Pons (tissue), 1 donor: ENCODE data around the gene IKZF2.
A peak's percentile ranks its signal among the peaks of the same experiment; 100 is the strongest.
"Not testable (repeated sequence)": the region's sequence is repeated elsewhere in the genome, so short reads cannot be mapped to it uniquely, and the experiment has no call there.

Source experiments
- DNase-seq: peaks from one replicate; pipeline ENCODE4 v3.0.0-alpha.2; 2016; ENCODE audit warnings: low spot score

The IKZF2 gene

DNA sequence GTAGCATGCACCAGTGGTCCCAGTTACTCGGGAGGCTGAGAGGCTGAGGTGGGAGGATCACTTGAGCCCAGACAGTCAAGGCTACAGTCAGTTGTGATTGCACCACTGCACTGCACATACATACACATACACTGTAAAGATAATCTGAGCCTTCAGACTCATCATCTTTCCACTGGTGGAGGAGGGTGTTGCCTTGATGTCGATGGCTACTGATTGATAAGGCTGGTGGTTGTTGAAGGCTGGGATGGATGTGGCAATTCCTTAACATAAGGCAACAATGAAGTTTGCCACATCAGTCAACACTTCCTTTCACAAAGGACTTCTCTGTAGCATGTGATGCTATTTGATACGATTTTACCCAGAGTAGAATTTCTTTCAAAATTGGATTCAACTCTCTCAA, 118.8 kb downstream of the IKZF2 start:
- no peak for DNase-seq

GRCh38 chr2:213022987-213023386, 128.4 kb downstream of the IKZF2 start:
- no peak for DNase-seq

DNA sequence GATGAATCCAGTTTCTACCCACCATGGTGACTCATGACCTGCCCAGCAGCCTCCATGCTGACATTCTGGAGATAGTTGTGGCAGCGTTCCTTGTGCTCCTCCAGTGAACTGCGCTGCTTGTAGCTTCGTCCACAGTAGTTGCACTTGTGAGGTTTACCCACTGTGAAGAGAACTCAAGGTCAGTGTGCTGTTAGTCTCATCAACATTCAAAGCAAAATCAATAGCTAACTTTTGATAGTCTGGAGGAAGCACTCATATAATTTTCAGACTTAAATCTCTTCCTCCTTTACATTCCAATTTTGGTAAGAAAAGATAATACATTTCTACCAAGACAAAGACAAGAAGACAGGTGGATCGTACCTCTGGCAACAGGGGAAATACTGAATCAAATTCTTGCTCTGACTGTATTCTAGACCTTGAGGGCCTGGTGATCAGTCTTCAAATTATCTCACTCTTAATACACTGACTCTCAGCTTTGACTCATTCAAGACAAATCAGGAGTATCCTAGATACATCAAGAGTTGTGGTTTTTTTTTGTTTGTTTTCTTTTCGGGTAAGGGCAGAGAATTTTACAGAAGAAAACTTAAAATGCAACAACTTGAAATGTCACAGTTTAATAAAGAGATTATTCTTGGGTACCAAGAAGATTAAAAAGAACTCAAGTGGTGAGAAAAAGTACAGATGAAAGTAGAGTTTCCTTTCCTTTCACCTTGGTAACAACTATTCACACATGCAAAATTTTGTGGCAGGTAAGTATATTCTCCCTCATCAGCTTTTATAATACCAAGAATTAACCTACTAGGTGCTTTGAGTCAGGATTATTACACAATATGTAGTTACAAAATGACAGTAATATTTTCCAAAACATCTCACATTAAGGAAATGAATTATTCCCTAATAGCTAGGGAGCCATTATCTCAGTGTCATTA, 129.2 kb downstream of the IKZF2 start:
- no peak for DNase-seq

DNA sequence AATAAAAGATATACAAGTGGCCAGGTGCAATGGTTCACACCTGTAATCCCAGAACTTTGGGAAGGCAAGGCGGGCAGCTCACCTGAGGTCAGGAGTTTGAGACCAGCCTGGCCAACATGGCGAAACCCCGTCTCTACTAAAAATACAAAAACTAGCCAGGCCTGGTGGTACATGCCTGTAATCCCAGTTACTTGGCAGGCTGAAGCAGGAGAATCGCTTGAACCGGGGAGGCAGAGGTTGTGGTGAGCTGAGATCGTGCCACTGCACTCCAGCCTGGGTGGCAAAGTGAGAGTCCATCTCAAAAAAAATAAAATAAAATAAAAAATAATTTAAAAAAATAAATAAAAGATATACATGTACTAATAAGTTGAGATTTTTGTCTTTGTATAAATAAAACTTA, 130.5 kb downstream of the IKZF2 start:
- not testable (repeated sequence) for DNase-seq

- no peak for DNase-seq
Measured at GRCh38 chr2:213020268-213020667, 131.1 kb downstream of the IKZF2 start.

DNA sequence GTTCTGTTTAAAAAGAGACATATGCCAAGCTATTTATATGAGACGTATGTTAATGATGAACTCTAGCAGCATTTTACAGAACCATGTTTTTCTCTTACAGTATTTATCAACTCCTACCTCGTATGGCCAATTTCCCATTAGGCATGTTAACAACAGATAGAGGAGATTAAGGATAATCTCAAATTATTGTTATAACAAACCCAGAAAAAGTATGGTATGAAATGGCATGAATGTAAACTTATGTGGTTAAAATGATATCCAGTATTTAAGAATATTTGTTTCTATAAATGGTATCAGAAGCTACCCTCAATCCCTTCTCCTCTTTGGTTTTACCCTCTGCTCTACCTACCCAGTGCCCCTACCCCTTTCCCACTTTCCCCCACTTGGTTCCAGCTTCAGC, 132.0 kb downstream of the IKZF2 start:
- DNase-seq, result no peak

GRCh38 chr2:213018340-213018901, 133.0 kb downstream of the IKZF2 start:
- DNase-seq, result no peak

- no peak for DNase-seq
Measured at GRCh38 chr2:213017404-213017803, 134.0 kb downstream of the IKZF2 start.

GRCh38 chr2:213016984-213017351, 134.4 kb downstream of the IKZF2 start:
- no peak for DNase-seq

DNA sequence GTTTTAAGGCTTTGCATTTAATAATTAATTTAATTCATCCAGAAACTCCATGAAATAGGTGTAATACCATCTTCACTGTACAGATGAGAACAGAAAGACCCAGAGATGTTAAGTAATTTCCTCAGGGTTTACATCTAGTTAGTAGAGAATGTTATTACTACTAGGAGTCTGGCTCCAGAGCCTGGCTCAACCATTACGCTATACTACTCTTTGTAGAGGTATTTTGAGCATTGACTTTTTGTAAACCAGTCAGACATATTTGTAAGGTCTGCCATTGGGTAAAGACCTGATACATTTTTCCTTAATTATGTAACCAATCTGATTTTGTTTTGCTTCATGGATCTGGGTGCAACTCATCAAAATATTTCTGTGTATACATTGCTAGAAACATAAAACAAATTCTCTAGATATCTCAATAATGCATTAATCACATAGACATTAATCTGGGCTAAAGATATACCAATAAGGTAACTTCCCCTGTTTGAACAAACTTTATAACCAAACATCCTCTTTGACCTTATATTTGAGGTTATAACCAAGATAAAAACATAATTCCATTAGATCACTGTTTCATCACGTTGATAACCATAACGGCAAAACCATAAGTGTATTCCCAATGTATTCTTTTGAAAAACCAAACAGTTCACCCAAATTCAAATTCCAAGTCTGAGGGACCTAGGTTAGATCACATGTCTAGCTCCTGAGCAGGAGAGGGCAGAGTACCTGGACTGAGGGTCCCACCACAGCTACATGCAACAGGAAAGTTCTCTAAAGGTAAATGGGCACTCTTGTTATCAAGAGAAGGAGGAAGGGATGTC, 135.0 kb downstream of the IKZF2 start:
- DNase-seq, result no peak

DNA sequence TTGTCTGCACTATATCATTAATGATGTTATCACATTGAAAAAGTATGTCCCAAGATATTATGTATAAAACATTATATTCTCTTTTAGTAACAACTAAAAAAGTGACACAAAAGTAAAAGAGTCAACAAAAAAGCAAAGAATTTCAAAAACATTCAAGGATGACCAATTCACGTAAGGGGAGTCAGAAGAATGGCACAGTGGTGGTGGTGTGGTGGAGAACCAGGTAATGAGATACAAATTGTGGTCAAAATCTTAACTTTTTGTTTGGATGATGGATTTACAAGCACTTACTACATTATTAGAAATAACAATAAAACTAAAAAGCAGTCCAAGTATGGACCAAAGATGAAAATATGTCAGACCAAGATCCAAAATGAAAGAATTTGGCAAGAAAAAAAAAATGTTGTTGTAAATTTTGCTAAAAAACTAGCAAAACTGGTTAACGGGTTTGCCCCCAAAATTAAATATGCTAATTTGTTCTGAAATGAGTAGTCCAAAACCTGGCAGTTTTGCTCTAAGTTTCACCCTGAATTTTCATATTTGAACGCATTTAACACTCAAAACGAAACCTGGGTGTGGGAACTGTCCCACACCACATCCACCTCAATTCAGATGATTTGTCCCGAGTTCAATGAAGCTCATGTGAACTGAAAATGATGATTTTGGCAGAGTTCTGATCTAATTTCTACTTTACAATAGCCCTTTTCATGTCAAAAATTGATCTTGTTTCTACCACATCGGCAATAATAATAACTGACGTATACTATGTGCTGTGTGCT, 135.8 kb downstream of the IKZF2 start:
- no peak for DNase-seq

- no peak for DNase-seq
Measured at GRCh38 chr2:213013979-213014378, 137.4 kb downstream of the IKZF2 start.

DNA sequence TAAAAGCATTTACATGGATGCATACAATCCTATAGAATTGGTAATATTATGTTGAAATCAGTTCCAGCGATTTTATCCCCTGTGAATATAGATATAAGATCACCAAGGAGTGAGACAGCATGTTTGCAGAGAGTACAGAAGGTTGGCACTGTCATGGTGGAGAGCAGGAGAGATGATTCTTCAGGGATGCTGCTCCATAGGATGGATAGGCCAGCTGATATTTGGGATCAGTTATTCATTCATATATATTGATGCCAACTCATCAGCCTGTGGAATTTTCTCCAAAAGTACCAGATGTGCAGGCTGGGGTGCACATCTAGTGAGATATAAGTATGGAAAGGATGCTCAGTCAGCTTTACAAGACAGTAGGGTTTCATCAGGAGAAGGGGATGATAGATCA, 139.9 kb downstream of the IKZF2 start:
- DNase-seq, result no peak

GRCh38 chr2:213010106-213010779, 141.2 kb downstream of the IKZF2 start:
- no peak for DNase-seq

DNA sequence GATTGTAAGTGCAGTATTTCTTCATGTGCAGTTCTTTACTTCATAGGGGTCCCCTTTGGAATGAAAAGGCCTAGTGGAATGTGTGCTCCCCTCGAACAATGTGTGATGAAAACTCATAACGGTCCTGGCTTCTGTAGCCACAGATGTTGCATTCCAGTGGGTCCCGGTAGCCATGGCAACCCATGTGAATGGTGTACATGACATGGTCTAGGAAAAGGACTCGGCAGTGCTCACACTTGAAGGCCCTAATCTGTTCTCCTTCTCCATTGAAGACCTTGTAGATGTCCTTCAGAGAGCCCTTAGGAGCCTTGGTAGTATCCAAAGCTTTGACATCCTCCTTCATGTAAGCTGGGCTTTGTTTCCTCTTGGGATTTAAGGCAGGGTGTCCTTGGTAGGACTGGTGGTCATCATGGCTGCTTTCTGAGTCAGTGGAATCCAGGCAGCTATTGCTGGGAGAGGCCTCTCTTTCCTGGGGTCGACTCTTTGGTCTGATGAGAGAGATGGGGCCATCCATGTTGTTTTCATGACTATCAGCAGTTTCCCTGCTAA, 144.0 kb downstream of the IKZF2 start:
- no peak for DNase-seq

DNA sequence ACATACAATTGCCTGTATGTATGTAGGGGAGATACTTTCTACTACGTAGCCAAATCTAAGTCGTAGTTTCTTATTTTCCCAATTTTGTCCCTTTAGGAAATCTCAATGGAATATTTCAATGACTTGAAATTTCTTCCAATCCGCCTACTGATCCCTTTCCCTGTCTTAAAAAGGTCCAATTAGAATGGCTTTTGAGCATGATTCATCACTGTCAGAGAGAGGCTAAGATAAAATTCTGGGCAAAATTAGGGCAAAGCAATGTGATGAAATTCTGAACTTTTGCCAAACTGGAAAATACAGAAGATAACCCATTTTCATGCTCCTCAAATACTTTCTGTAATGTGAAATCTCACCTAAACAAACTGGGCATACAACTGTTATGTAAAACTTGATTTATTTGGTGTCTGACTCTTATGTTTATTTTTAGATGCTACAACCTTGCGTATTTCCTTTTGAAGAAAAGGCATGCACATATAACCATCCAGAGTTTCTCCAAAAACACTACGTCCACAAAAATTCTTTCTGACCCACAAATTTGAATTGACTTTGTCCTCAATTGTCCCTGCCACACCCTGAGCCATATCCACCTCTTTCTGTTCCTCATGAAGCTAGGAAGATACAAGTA, 147.1 kb downstream of the IKZF2 start:
- DNase-seq, result no peak

DNA sequence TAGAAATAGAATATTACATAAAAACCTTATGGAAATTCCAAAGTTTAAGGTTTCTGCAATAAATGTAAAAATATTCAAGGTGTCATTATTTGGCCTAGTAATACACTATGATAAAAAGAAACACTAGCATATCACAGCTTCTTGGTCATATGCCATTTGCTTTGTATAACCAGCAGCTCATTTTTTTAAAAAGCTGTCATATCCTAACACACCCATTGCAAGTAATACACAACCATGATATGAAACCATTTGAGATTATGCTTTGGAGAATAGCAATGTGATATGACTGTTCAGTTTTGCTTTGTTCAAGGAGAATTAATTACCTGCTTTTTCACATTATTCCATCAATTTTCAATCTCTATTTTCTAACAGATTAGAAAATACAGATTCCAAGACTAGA, 149.0 kb downstream of the IKZF2 start:
- DNase-seq, result no peak

DNA sequence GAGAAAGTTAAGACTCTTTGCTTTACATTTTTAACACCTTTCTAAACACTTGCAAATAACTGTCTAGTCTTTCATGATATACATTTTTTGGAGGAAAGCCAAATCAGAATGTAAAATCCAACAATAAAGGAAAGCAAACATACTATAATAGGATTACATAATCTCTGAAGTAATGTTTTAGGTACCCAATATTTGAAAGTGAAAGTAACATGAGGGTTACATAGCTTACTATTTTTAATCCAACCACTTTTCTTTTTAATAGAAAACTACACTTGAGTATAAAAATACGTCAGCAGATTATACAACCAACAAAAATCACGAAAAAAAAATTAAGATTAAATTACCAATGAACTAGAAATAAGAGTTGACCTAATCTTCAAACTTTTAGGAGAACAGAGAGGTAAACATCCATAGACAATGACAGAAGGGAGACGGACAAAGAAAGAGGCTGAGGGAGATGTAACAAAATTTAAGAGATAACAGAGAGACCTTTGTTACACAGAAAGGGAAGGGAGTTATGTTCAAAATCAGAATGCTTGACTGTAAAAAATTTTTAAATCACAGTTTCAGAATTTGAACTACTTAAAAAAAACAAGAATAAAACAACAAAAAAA, 150.0 kb downstream of the IKZF2 start:
- peak; percentile 11 for DNase-seq

DNA sequence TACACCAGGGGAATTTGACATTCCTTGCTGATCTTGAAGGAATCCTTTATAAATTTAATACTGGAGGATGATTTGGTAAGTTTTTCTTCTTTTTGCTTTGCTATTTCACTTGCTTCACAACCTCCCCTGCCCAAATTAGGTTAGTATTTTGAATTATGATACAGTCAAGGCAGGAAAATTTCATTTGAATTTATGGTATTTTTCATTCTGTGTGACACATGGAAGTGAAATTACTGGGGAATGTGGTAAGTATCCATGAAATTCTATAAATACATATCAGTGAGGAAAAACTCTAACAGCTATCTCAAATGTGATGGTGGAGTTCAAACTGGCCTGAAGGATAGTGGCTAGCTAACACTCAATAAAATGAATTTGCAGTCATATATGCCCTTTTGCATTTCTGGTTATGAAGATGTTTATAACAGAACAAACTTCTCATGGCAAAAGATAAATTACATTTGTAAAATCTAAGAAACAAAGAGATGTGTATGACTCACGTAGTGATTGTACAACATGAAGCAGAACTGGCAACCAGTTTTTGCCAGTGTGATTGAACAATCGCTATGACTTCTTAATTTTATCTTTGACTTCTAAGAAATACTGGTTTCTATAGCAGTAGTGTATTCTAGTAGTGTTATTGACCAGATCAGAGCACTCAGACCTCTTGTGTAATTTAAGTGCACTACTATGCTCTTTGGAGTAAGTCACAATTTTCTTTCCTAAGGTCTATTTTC, 152.6 kb downstream of the IKZF2 start:
- DNase-seq, result no peak
